Measurements from ENCODE around the gene ZCCHC7.

The ZCCHC7 gene

DNA sequence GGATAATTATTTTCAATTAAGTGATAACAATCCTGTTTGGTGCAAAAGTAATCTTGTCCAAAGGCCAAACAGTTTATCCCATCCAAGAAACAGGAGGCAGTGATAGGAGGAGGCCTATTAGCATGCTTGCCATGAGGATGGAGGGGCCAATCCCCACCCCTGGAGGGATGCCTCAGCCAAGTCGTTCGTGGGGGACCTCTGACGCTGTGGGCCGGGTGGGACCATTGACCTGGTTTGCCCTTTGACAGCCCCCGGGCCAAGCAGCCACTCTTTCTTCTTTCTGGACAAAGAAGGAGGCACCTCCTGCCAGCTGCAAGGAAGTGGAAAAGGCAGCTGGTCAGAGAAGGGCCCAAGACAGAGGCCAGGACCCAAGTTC lies 262.6 kb downstream of the ZCCHC7 start:
- TF ChIP-seq, protein P1, sequence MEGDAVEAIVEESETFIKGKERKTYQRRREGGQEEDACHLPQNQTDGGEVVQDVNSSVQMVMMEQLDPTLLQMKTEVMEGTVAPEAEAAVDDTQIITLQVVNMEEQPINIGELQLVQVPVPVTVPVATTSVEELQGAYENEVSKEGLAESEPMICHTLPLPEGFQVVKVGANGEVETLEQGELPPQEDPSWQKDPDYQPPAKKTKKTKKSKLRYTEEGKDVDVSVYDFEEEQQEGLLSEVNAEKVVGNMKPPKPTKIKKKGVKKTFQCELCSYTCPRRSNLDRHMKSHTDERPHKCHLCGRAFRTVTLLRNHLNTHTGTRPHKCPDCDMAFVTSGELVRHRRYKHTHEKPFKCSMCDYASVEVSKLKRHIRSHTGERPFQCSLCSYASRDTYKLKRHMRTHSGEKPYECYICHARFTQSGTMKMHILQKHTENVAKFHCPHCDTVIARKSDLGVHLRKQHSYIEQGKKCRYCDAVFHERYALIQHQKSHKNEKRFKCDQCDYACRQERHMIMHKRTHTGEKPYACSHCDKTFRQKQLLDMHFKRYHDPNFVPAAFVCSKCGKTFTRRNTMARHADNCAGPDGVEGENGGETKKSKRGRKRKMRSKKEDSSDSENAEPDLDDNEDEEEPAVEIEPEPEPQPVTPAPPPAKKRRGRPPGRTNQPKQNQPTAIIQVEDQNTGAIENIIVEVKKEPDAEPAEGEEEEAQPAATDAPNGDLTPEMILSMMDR (IDR thresholded peaks at IDR 0.05; ENCODE audit: insufficient read depth, low read length) = no peak
- TF ChIP-seq POLR2AphosphoS5 (IDR thresholded peaks at IDR 0.05; ENCODE audit: low read depth) = no peak
- TF ChIP-seq, protein P2, sequence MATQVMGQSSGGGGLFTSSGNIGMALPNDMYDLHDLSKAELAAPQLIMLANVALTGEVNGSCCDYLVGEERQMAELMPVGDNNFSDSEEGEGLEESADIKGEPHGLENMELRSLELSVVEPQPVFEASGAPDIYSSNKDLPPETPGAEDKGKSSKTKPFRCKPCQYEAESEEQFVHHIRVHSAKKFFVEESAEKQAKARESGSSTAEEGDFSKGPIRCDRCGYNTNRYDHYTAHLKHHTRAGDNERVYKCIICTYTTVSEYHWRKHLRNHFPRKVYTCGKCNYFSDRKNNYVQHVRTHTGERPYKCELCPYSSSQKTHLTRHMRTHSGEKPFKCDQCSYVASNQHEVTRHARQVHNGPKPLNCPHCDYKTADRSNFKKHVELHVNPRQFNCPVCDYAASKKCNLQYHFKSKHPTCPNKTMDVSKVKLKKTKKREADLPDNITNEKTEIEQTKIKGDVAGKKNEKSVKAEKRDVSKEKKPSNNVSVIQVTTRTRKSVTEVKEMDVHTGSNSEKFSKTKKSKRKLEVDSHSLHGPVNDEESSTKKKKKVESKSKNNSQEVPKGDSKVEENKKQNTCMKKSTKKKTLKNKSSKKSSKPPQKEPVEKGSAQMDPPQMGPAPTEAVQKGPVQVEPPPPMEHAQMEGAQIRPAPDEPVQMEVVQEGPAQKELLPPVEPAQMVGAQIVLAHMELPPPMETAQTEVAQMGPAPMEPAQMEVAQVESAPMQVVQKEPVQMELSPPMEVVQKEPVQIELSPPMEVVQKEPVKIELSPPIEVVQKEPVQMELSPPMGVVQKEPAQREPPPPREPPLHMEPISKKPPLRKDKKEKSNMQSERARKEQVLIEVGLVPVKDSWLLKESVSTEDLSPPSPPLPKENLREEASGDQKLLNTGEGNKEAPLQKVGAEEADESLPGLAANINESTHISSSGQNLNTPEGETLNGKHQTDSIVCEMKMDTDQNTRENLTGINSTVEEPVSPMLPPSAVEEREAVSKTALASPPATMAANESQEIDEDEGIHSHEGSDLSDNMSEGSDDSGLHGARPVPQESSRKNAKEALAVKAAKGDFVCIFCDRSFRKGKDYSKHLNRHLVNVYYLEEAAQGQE (IDR thresholded peaks at IDR 0.05; ENCODE audit: insufficient replicate concordance, low read depth) = no peak
- no peak for TF ChIP-seq SPI1 (IDR thresholded peaks at IDR 0.05; ENCODE audit: borderline replicate concordance, low read depth)
- TF ChIP-seq GABPA (IDR thresholded peaks at IDR 0.05; ENCODE audit: low read depth) = no peak
- no peaks in the 10 kb centered on the region for H3K27me3 ChIP-seq (ENCODE audit: insufficient read depth, poor library complexity, severe bottlenecking)
- no peak for DNase-seq (ENCODE audit: low read depth in 1 of 2, low spot score in 1 of 2)
- no peak overlapping the region for H3K4me3 ChIP-seq (replicated peaks; ENCODE audit: insufficient read depth, low read length)
- H3K27ac ChIP-seq (replicated peaks) = no peak overlapping the region

DNA sequence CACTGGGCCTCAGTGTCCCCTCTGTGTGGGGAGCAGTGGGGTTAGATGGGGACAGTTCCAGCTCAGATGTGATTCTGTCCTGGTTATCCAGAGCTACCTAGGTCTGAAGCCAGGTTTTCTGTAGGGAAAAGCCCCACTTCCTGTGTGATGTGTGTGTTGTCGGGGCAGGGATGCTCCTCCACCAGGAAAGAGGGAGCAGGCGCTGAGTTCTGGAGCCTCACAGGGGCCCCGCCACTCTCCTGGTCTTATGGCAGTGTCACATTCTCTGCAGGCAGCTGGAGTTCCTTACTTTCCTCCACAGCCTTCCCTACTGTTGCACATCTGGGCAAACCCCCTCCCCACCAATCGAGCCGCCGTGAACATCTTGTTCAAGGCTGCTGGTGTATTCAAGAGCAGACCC lies 263.0 kb downstream of the ZCCHC7 start:
- no peak overlapping the region for H3K4me3 ChIP-seq (replicated peaks; ENCODE audit: insufficient read depth, low read length)
- H3K27ac ChIP-seq (replicated peaks) = no peak overlapping the region
- TF ChIP-seq, protein P2 (IDR thresholded peaks at IDR 0.05; ENCODE audit: insufficient replicate concordance, low read depth) = no peak
- TF ChIP-seq SPI1 (IDR thresholded peaks at IDR 0.05; ENCODE audit: borderline replicate concordance, low read depth) (no peak), GABPA (IDR thresholded peaks at IDR 0.05; ENCODE audit: low read depth) (no peak)
- no peak for DNase-seq (ENCODE audit: low read depth in 1 of 2, low spot score in 1 of 2)
- no peaks in the 10 kb centered on the region for H3K27me3 ChIP-seq (ENCODE audit: insufficient read depth, poor library complexity, severe bottlenecking)

DNA sequence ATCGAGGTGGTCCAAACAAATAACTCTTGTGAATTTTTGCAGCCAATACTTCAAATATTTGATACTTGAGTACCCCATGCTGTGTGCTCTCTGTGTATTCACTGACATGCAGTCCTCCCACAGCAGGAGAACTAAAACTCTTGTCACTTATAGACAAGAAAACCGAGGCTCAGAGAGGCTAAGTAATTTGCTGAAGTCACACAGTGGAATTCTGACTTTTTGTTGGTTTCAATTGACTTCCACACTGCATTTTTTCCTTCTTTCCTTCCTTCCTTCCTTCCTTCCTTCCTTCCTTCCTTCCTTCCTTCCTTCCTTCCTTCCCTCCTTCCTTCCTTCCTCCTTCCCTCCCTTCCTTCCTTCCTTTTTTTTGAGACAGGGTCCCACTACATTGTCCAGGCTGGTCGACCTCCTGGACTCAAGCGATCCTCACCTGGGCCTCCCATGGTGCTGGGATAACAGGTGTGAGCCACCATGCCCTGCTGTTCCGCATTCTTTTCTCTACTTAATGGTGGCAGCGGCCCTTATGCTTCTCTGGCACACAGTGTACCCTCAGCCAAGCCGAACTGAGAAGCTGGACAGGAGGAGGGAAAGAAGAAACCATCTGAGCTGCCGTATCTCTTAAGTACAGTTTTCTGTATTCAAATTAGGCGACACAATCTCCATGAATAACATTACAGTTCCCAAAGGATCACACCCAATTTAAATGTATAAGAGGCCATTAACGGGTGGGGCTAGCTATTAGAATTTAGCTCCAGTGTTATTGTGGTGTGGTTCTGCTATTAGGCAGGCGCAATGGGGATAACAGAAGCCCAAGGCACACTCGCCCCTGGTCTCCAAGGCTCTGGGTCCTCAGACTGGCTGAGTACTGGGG lies 263.7 kb downstream of the ZCCHC7 start:
- DNase-seq (ENCODE audit: low read depth in 1 of 2, low spot score in 1 of 2) = no peak
- Histone ChIP-seq H3K27me3 (ENCODE audit: insufficient read depth, poor library complexity, severe bottlenecking) (no peaks in the 10 kb centered on the region), H3K27ac (replicated peaks) (no peak overlapping the region), H3K4me3 (replicated peaks; ENCODE audit: insufficient read depth, low read length) (no peak overlapping the region)
- TF ChIP-seq, protein P1 (IDR thresholded peaks at IDR 0.05; ENCODE audit: insufficient read depth, low read length) = no peak
- TF ChIP-seq POLR2AphosphoS5 (IDR thresholded peaks at IDR 0.05; ENCODE audit: low read depth) = no peak
- TF ChIP-seq SPI1 (IDR thresholded peaks at IDR 0.05; ENCODE audit: borderline replicate concordance, low read depth) = no peak
- no peak for TF ChIP-seq GABPA (IDR thresholded peaks at IDR 0.05; ENCODE audit: low read depth)
- TF ChIP-seq, protein P2 (IDR thresholded peaks at IDR 0.05; ENCODE audit: insufficient replicate concordance, low read depth) = no peak

Measured in HL-60 (cell line).